Spleen (tissue), 7 donors: ENCODE measurements around the gene RPGRIP1L.

Experiments used
- POLR2A ChIP-seq, 3 donors: fragments of 450-650 bp; IDR thresholded peaks; one replicate each; pipeline ENCODE4 v1.5.1; 2017; ENCODE audit warnings: antibody characterized with exemption in 3 of 3, mild to moderate bottlenecking in 1 of 3
- POLR2AphosphoS5 ChIP-seq, 3 donors: sonication (generic); formaldehyde crosslinking; IDR thresholded peaks; one replicate each; pipeline ENCODE4 v1.5.1; 2017; ENCODE audit warnings: antibody characterized with exemption in 3 of 3
- TF ChIP-seq, protein P1 (sequence below), 11 experiments: fragments of 200-600 bp in 7 of 11; fragments of 450-650 bp in 4 of 11; sonication (generic) in 4 of 11; IDR thresholded peaks in 8 of 11; conservative IDR thresholded peaks in 3 of 11; 1 replicate in 7 of 11; 2 replicates in 4 of 11; pipeline versions ENCODE4 v1.4.0 to v1.8.0; 2016 to 2021; ENCODE audit warnings: antibody characterized with exemption in 11 of 11, inconsistent platforms in 4 of 11, mild to moderate bottlenecking in 1 of 11
- donor health status: DM: no; HTN: no; CAD: no; lungs with moderate emphysema.
- donor health status: DM: no; HTN: no; CAD: no.
- donor health status: DM: no; HTN: no; CAD: no.

GRCh38 chr16:53721017-53721416 is 17.4 kb upstream of the RPGRIP1L start:
- TF ChIP-seq POLR2A (IDR thresholded peaks at IDR 0.05) (no peak), POLR2AphosphoS5 (IDR thresholded peaks at IDR 0.05) (no peak)
- TF ChIP-seq, protein P1, sequence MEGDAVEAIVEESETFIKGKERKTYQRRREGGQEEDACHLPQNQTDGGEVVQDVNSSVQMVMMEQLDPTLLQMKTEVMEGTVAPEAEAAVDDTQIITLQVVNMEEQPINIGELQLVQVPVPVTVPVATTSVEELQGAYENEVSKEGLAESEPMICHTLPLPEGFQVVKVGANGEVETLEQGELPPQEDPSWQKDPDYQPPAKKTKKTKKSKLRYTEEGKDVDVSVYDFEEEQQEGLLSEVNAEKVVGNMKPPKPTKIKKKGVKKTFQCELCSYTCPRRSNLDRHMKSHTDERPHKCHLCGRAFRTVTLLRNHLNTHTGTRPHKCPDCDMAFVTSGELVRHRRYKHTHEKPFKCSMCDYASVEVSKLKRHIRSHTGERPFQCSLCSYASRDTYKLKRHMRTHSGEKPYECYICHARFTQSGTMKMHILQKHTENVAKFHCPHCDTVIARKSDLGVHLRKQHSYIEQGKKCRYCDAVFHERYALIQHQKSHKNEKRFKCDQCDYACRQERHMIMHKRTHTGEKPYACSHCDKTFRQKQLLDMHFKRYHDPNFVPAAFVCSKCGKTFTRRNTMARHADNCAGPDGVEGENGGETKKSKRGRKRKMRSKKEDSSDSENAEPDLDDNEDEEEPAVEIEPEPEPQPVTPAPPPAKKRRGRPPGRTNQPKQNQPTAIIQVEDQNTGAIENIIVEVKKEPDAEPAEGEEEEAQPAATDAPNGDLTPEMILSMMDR (IDR thresholded peaks at IDR 0.05 in 8 of 11, conservative IDR thresholded peaks at IDR 0.05 in 3 of 11), result no peak
